K562 (cell line): Measurements from ENCODE around the gene SNRPD2. TPM values are rescaled to one million over a fixed set of nuclear protein-coding genes. Genes with fewer than 3 reads are reported as not detected.

Experiments used
- CBX8 ChIP-seq: fragments of 200-600 bp; sonication (generic); IDR thresholded peaks from 2 replicates; pipeline ENCODE4 v1.6.1; 2012; ENCODE audit warnings: borderline replicate concordance, mixed run types, low read depth, mild to moderate bottlenecking, moderate library complexity, mixed read lengths, low read length, control low read depth, inconsistent platforms; ENCODE audit not compliant: poor library complexity, severe bottlenecking; ENCODE audit errors: extremely low read depth
- CCNT2 ChIP-seq: IDR thresholded peaks from 2 replicates; pipeline ENCODE4 v1.6.1; 2011; ENCODE audit warnings: borderline replicate concordance, low read depth, mild to moderate bottlenecking, moderate library complexity, mixed read lengths, low read length; ENCODE audit not compliant: insufficient read length; ENCODE audit errors: extremely low read depth
- CREB1 ChIP-seq, 2 experiments: sonication (generic) in 1 of 2; formaldehyde crosslinking in 1 of 2; IDR thresholded peaks; 2 replicates each; pipeline versions ENCODE4 v1.6.1 to v1.8.0; 2012 to 2022; ENCODE audit warnings: inconsistent platforms in 1 of 2, mild to moderate bottlenecking in 1 of 2, missing genetic modification reagents in 1 of 2, moderate library complexity in 1 of 2
- E2F3 ChIP-seq: fragments of 250-450 bp; sonication (Bioruptor Pico); IDR thresholded peaks from 2 replicates; pipeline ENCODE4 v1.4.0; 2020; ENCODE audit warnings: mild to moderate bottlenecking
- KHSRP ChIP-seq: fragments of 450-650 bp; IDR thresholded peaks from 2 replicates; pipeline ENCODE4 v1.6.1; 2017
- KLF13 ChIP-seq: fragments of 450-650 bp; IDR thresholded peaks from 2 replicates; pipeline ENCODE4 v1.6.1; 2016; ENCODE audit warnings: missing genetic modification characterization, low read depth, mild to moderate bottlenecking, missing compliant biosample characterization, moderate library complexity, borderline replicate concordance
- MED1 ChIP-seq: sonication (generic); formaldehyde crosslinking; IDR thresholded peaks from 2 replicates; pipeline ENCODE4 v1.8.1; 2023; ENCODE audit warnings: missing genetic modification reagents, borderline replicate concordance
- SP1 ChIP-seq: sonication (generic); formaldehyde crosslinking; IDR thresholded peaks from 2 replicates; pipeline ENCODE4 v1.8.1; 2022; ENCODE audit warnings: mild to moderate bottlenecking, missing genetic modification reagents
- ZC3H8 ChIP-seq: fragments of 450-650 bp; IDR thresholded peaks from 2 replicates; pipeline ENCODE4 v1.6.1; 2017
- ZNF324 ChIP-seq: fragments of 250-450 bp; sonication (Bioruptor Pico); IDR thresholded peaks from 2 replicates; pipeline ENCODE4 v1.4.0; 2020; ENCODE audit warnings: mild to moderate bottlenecking
- polyA plus RNA-seq, 8 experiments: library from polyadenylated mRNA; depleted of rRNA in 4 of 8; stranded (reverse) in 5 of 8; unstranded in 3 of 8; fragments of >200 nt; fragmentation: Nextera tagmentation in 2 of 8; fragmentation: Illumina TruSeq in 1 of 8; extraction: Ambion mirVana in 2 of 8; extraction: Trizol in 1 of 8; gene quantifications; 2 replicates each; pipeline versions ENCODE4 v1.2.1 to v1.2.3, GENCODE V29; 2011 to 2014; ENCODE audit warnings: inconsistent platforms in 1 of 8, missing spikeins in 1 of 8
- total RNA-seq, 7 experiments: library from RNA; depleted of rRNA in 6 of 7; stranded (reverse); fragments of >200 nt in 6 of 7; fragmentation: Illumina TruSeq in 2 of 7; extraction: Trizol in 2 of 7; gene quantifications; 2 replicates each; pipeline versions ENCODE4 v1.2.1 to v1.2.3, GENCODE V29; 2011 to 2021; ENCODE audit warnings: low replicate concordance in 1 of 7
- TF ChIP-seq, protein P1 (sequence below): fragments of 200-600 bp; sonication (generic); IDR thresholded peaks from one replicate; pipeline ENCODE4 v1.6.1; 2012; ENCODE audit warnings: mild to moderate bottlenecking, low read depth, low read length, inconsistent platforms
- TF ChIP-seq, protein P2 (sequence below): fragments of 250-450 bp; sonication (Bioruptor Pico); IDR thresholded peaks from 2 replicates; pipeline ENCODE4 v1.8.0; 2022; ENCODE audit warnings: moderate library complexity, mild to moderate bottlenecking, inconsistent platforms

Gene SNRPD2
- total and polyA plus RNA-seq, 9 of the 15 experiments (the other 6 are each of a cell fraction or from before 2014, with no cell fraction given) = 728 to 4,411 (median 1,029) TPM

DNA sequence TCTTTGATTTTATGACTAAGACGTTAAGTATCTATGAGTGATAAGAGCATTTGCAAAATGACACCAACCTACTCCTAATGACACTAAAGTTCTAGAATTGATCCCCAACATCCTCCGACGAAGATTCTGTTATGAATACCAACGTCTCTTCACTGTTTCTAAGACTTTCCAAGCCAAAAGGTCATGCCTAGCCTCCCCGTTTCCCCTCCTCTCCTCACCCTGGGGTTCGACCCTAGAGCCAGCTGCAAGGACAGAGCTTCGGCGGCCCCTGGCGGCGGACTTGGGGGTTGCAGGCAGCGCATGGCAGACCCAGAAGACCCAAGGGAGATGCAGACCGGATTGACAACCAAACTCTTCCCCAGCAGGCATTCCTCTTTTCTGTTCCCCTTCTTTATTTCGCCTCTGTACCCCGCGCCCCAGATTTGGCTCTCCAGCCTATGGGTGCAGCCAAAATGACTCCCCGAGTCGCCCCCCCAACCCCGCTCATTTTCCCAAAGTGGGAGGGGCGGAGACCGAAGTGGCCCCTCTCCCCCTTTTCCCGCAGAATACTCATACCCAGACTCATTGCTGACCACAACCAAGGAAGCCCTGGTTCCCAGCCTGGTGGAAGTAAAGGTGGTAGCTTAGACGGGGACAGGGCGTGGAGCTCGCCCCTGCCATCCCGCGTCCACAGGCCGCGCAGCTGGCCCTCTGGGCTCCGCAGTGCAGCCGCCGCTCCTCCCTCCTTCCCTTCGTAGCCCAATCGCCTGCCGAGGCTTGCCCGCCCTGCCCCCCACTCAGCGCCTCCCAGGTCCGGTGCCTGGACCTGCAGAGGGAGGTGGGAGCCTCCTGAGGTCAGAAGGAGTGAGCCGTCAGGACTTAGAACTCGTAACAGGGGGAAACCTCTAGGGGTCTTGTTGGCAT lies 48.5 kb downstream of the SNRPD2 start (continued):
- TF ChIP-seq, protein P1, sequence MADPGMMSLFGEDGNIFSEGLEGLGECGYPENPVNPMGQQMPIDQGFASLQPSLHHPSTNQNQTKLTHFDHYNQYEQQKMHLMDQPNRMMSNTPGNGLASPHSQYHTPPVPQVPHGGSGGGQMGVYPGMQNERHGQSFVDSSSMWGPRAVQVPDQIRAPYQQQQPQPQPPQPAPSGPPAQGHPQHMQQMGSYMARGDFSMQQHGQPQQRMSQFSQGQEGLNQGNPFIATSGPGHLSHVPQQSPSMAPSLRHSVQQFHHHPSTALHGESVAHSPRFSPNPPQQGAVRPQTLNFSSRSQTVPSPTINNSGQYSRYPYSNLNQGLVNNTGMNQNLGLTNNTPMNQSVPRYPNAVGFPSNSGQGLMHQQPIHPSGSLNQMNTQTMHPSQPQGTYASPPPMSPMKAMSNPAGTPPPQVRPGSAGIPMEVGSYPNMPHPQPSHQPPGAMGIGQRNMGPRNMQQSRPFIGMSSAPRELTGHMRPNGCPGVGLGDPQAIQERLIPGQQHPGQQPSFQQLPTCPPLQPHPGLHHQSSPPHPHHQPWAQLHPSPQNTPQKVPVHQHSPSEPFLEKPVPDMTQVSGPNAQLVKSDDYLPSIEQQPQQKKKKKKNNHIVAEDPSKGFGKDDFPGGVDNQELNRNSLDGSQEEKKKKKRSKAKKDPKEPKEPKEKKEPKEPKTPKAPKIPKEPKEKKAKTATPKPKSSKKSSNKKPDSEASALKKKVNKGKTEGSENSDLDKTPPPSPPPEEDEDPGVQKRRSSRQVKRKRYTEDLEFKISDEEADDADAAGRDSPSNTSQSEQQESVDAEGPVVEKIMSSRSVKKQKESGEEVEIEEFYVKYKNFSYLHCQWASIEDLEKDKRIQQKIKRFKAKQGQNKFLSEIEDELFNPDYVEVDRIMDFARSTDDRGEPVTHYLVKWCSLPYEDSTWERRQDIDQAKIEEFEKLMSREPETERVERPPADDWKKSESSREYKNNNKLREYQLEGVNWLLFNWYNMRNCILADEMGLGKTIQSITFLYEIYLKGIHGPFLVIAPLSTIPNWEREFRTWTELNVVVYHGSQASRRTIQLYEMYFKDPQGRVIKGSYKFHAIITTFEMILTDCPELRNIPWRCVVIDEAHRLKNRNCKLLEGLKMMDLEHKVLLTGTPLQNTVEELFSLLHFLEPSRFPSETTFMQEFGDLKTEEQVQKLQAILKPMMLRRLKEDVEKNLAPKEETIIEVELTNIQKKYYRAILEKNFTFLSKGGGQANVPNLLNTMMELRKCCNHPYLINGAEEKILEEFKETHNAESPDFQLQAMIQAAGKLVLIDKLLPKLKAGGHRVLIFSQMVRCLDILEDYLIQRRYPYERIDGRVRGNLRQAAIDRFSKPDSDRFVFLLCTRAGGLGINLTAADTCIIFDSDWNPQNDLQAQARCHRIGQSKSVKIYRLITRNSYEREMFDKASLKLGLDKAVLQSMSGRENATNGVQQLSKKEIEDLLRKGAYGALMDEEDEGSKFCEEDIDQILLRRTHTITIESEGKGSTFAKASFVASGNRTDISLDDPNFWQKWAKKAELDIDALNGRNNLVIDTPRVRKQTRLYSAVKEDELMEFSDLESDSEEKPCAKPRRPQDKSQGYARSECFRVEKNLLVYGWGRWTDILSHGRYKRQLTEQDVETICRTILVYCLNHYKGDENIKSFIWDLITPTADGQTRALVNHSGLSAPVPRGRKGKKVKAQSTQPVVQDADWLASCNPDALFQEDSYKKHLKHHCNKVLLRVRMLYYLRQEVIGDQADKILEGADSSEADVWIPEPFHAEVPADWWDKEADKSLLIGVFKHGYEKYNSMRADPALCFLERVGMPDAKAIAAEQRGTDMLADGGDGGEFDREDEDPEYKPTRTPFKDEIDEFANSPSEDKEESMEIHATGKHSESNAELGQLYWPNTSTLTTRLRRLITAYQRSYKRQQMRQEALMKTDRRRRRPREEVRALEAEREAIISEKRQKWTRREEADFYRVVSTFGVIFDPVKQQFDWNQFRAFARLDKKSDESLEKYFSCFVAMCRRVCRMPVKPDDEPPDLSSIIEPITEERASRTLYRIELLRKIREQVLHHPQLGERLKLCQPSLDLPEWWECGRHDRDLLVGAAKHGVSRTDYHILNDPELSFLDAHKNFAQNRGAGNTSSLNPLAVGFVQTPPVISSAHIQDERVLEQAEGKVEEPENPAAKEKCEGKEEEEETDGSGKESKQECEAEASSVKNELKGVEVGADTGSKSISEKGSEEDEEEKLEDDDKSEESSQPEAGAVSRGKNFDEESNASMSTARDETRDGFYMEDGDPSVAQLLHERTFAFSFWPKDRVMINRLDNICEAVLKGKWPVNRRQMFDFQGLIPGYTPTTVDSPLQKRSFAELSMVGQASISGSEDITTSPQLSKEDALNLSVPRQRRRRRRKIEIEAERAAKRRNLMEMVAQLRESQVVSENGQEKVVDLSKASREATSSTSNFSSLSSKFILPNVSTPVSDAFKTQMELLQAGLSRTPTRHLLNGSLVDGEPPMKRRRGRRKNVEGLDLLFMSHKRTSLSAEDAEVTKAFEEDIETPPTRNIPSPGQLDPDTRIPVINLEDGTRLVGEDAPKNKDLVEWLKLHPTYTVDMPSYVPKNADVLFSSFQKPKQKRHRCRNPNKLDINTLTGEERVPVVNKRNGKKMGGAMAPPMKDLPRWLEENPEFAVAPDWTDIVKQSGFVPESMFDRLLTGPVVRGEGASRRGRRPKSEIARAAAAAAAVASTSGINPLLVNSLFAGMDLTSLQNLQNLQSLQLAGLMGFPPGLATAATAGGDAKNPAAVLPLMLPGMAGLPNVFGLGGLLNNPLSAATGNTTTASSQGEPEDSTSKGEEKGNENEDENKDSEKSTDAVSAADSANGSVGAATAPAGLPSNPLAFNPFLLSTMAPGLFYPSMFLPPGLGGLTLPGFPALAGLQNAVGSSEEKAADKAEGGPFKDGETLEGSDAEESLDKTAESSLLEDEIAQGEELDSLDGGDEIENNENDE = no peak
- TF ChIP-seq ZNF324 (no peak), SP1 (CRISPR knock-in tag) (no peak), CREB1 (IDR thresholded peaks at IDR 0.05) (no peak; the same call in 1 of the 2 replicates), CREB1 (CRISPR knock-in tag; IDR thresholded peaks at IDR 0.05) (0 out of 2 replicates have a peak, but pooled peaks have one; percentile 6), MED1 (CRISPR knock-in tag) (no peak), KHSRP (no peak), CBX8 (no peak), CCNT2 (no peak), E2F3 (CRISPR knock-in tag) (no peak), ZC3H8 (0 out of 2 replicates have a peak, but pooled peaks have one; percentile 6), KLF13 (no peak)
- TF ChIP-seq, protein P2, sequence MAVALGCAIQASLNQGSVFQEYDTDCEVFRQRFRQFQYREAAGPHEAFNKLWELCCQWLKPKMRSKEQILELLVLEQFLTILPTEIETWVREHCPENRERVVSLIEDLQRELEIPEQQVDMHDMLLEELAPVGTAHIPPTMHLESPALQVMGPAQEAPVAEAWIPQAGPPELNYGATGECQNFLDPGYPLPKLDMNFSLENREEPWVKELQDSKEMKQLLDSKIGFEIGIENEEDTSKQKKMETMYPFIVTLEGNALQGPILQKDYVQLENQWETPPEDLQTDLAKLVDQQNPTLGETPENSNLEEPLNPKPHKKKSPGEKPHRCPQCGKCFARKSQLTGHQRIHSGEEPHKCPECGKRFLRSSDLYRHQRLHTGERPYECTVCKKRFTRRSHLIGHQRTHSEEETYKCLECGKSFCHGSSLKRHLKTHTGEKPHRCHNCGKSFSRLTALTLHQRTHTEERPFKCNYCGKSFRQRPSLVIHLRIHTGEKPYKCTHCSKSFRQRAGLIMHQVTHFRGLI (CRISPR knock-in tag) = no peak
